OCI-LY7 (cell line): ENCODE results near the gene TRAF2. TPM values are rescaled to one million over a fixed set of nuclear protein-coding genes. Genes with fewer than 3 reads are reported as not detected.

Experiments
- BruUV-seq: library from RNA; stranded (reverse); fragments of 400-500 nt; replicated peaks from 2 replicates; lab custom pipeline; 2021; lab: Mats Ljungman, UMichigan
- CTCF ChIA-PET: fragments of 300-600 bp; sonication (Branson Sonifier 250); formaldehyde crosslinking; loops from one replicate; lab custom pipeline; 2022; ENCODE audit warnings: antibody characterized with exemption; ENCODE audit not compliant: unreplicated experiment; lab: Charles Lee
- POLR2A ChIA-PET: fragments of 300-600 bp; sonication (Branson Sonifier 250); formaldehyde crosslinking; loops from one replicate; lab custom pipeline; 2022; ENCODE audit warnings: antibody characterized with exemption; lab: Charles Lee
- DNase-seq: peaks from one replicate; pipeline ENCODE4 v3.0.0-alpha.2; 2015; ENCODE audit warnings: low spot score
- H2AFZ ChIP-seq: fragments of 200-600 bp; sonication (generic), shearing (Covaris generic); 2 replicates; pipeline ENCODE4 v1.6.1; 2014; ENCODE audit warnings: mild to moderate bottlenecking, antibody characterized with exemption, low read length, moderate library complexity
- H3K27ac ChIP-seq: fragments of 200-600 bp; sonication (generic); 2 replicates; pipeline ENCODE4 v1.5.1; 2014; ENCODE audit warnings: mixed run types, low read depth, mild to moderate bottlenecking, moderate library complexity, low read length, inconsistent platforms; ENCODE audit not compliant: poor library complexity, severe bottlenecking
- H3K36me3 ChIP-seq: fragments of 200-600 bp; sonication (generic); 2 replicates; pipeline ENCODE4 v1.6.1; 2014; ENCODE audit warnings: mild to moderate bottlenecking, antibody characterized with exemption, low read length, moderate library complexity, mixed read lengths; ENCODE audit not compliant: insufficient read depth
- H3K4me1 ChIP-seq: fragments of 200-600 bp; sonication (generic); 2 replicates; pipeline ENCODE4 v1.5.1; 2014; ENCODE audit warnings: mild to moderate bottlenecking, low read length; ENCODE audit not compliant: insufficient read depth, poor library complexity, severe bottlenecking
- H3K4me2 ChIP-seq: fragments of 200-600 bp; sonication (generic); 2 replicates; pipeline ENCODE4 v1.6.1; 2014; ENCODE audit warnings: mild to moderate bottlenecking, low read length
- H3K4me3 ChIP-seq: fragments of 200-600 bp; sonication (generic); 2 replicates; pipeline ENCODE4 v1.5.1; 2014; ENCODE audit warnings: mild to moderate bottlenecking, low read depth, low read length; ENCODE audit not compliant: poor library complexity, severe bottlenecking
- H3K79me2 ChIP-seq: fragments of 200-600 bp; sonication (generic); 2 replicates; pipeline ENCODE4 v1.6.1; 2016; ENCODE audit warnings: low read depth, mild to moderate bottlenecking, low read length, moderate library complexity, mixed read lengths; ENCODE audit not compliant: insufficient read depth
- H3K9me2 ChIP-seq: fragments of 200-600 bp; sonication (generic); 2 replicates; pipeline ENCODE4 v1.6.1; 2016; ENCODE audit warnings: mild to moderate bottlenecking, low read length, mixed read lengths; ENCODE audit not compliant: insufficient read depth
- H3K9me3 ChIP-seq: fragments of 200-600 bp; sonication (generic); 2 replicates; pipeline ENCODE4 v1.6.1; 2014; ENCODE audit warnings: mild to moderate bottlenecking, mixed run types, low read length, mixed read lengths
- H4K20me1 ChIP-seq: fragments of 200-600 bp; sonication (generic); 2 replicates; pipeline ENCODE4 v1.6.1; 2014; ENCODE audit warnings: mild to moderate bottlenecking, antibody characterized with exemption, low read length, moderate library complexity, mixed read lengths; ENCODE audit not compliant: insufficient read depth
- CTCF ChIP-seq: fragments of 200-600 bp; sonication (generic); conservative IDR thresholded peaks from 2 replicates; pipeline ENCODE4 v1.5.1; 2014; ENCODE audit warnings: mild to moderate bottlenecking, antibody characterized with exemption, low read length, moderate library complexity, mixed read lengths
- EZH2phosphoT487 ChIP-seq: fragments of 200-600 bp; sonication (generic); IDR thresholded peaks from 2 replicates; pipeline ENCODE4 v1.6.1; 2018; ENCODE audit warnings: low read depth, borderline replicate concordance, mild to moderate bottlenecking, mixed run types, antibody characterized with exemption, low read length, moderate library complexity, mixed read lengths
- intact Hi-C: fragments of 100-400 bp; cut with micrococcal nuclease; formaldehyde crosslinking; loops from one replicate; pipeline ENCODE4 v1.10.0; 2022; ENCODE audit not compliant: unreplicated experiment
- total RNA-seq, 2 experiments: library from RNA; depleted of rRNA in 1 of 2; stranded (reverse); fragments of >200 nt in 1 of 2; shearing (Covaris generic) in 1 of 2; gene quantifications; 2 replicates each; pipeline ENCODE4 v1.2.3, GENCODE V29; 2014 to 2022

TRAF2 gene
- total RNA-seq, 2 experiments from 2014 or later: 31.4 to 40.5 TPM

GRCh38 chr9:136846376-136847087, 39.8 kb upstream of the TRAF2 start:
- DNase-seq: no peak
- Histone ChIP-seq H3K4me2 (no peak overlapping the region), H3K79me2 (no peaks in the 10 kb centered on the region), H3K9me3 (no peaks in the 10 kb centered on the region), H3K27ac (no peak overlapping the region), H3K4me1 (peaks cover 29% of the 10 kb centered on the region), H3K4me3 (no peak overlapping the region), H4K20me1 (no peaks in the 10 kb centered on the region), H3K36me3 (peaks cover 4% of the 10 kb centered on the region), H2AFZ (no peak overlapping the region), H3K9me2 (no peaks in the 10 kb centered on the region)
- ChIA-PET POLR2A (interaction anchor here (0.6 kb wide), 1 partner anchor 386 kb away, joined by 3 read pairs; no protein-coding TSS in a partner anchor), CTCF (no interaction called here)
- TF ChIP-seq CTCF: no peak
- no peak for TF ChIP-seq EZH2phosphoT487
- intact Hi-C loops: no loop called here
- BruUV-seq: no TSS peak

- no peak for TF ChIP-seq EZH2phosphoT487
- TF ChIP-seq CTCF: no peak
- intact Hi-C loops: no loop called here
- Histone ChIP-seq H3K79me2 (no peaks in the 10 kb centered on the region), H3K4me1 (peaks cover 26% of the 10 kb centered on the region), H3K27ac (peak overlapping the region; percentile 55), H3K4me2 (peak overlapping the region; percentile 74), H3K4me3 (peak overlapping the region; percentile 87), H3K9me2 (no peaks in the 10 kb centered on the region), H3K36me3 (peaks cover 4% of the 10 kb centered on the region), H4K20me1 (no peaks in the 10 kb centered on the region), H3K9me3 (no peaks in the 10 kb centered on the region), H2AFZ (no peak overlapping the region)
- ChIA-PET POLR2A (interaction anchor here (0.5 to 0.6 kb wide), 5 partner anchors 56 to 797 kb away, joined by 3 to 6 read pairs (median 4); partner anchors contain the start of gene TMEM141), CTCF (interaction anchor here (0.6 kb wide), 1 partner anchor 392 kb away, joined by 3 read pairs; no protein-coding TSS in a partner anchor)
- no TSS peak for BruUV-seq
- DNase-seq: peak; percentile 20
These were observed 39.1 kb upstream of the TRAF2 start for GRCh38 chr9:136847088-136847825.
